A673 (cell line): ENCODE results near the gene CHMP2A. TPM values are rescaled to one million over a fixed set of nuclear protein-coding genes. Genes with fewer than 3 reads are reported as not detected.

ENCODE experiments used
- BruUV-seq: library from RNA; stranded (reverse); fragments of 400-500 nt; replicated peaks from 2 replicates; lab custom pipeline; 2021; lab: Mats Ljungman, UMichigan
- CTCF ChIA-PET: fragments of 300-600 bp; sonication (Branson Sonifier 250); formaldehyde crosslinking; loops from one replicate; lab custom pipeline; 2022; ENCODE audit warnings: antibody characterized with exemption; lab: Charles Lee
- POLR2A ChIA-PET: fragments of 300-600 bp; sonication (Branson Sonifier 250); formaldehyde crosslinking; loops from one replicate; lab custom pipeline; 2022; ENCODE audit warnings: antibody characterized with exemption; ENCODE audit not compliant: low non-redundant PET; lab: Charles Lee
- DNase-seq: peaks from one replicate; pipeline ENCODE4 v3.0.0-alpha.2; 2015; ENCODE audit warnings: low spot score
- H3K27ac ChIP-seq: fragments of 200-600 bp; sonication (generic); 2 replicates; pipeline ENCODE4 v1.5.1; 2016; ENCODE audit warnings: mixed run types, low read depth, mild to moderate bottlenecking, mixed read lengths, antibody characterized with exemption, low read length; ENCODE audit not compliant: poor library complexity, severe bottlenecking
- H3K27me3 ChIP-seq: fragments of 200-600 bp; sonication (generic); replicated peaks from 2 replicates; pipeline ENCODE4 v1.6.1; 2017; ENCODE audit warnings: mixed run types, low read depth, mild to moderate bottlenecking, mixed read lengths, antibody characterized with exemption, low read length; ENCODE audit not compliant: insufficient read depth, poor library complexity
- H3K36me3 ChIP-seq: fragments of 200-600 bp; sonication (generic); 2 replicates; pipeline ENCODE4 v1.6.1; 2016; ENCODE audit warnings: mixed run types, mild to moderate bottlenecking, mixed read lengths, antibody characterized with exemption, low read length; ENCODE audit not compliant: insufficient read depth, poor library complexity, severe bottlenecking
- H3K4me1 ChIP-seq: fragments of 200-600 bp; sonication (generic); 2 replicates; pipeline ENCODE4 v1.6.1; 2017; ENCODE audit warnings: mixed run types, mild to moderate bottlenecking, mixed read lengths, antibody characterized with exemption, low read length; ENCODE audit not compliant: insufficient read depth, poor library complexity, severe bottlenecking
- H3K4me3 ChIP-seq: fragments of 200-600 bp; sonication (generic); 2 replicates; pipeline ENCODE4 v1.5.1; 2016; ENCODE audit warnings: low read depth, mixed run types, mild to moderate bottlenecking, mixed read lengths, low read length; ENCODE audit not compliant: poor library complexity, severe bottlenecking
- H3K9me3 ChIP-seq: fragments of 200-600 bp; sonication (generic); 2 replicates; pipeline ENCODE4 v1.6.1; 2016; ENCODE audit warnings: mixed run types, low read depth, mild to moderate bottlenecking, mixed read lengths, antibody characterized with exemption, low read length; ENCODE audit not compliant: poor library complexity, severe bottlenecking
- EZH2 ChIP-seq: fragments of 200-600 bp; sonication (generic); IDR thresholded peaks from 2 replicates; pipeline ENCODE4 v1.6.1; 2017; ENCODE audit warnings: borderline replicate concordance, low read depth, mild to moderate bottlenecking, mixed read lengths, antibody characterized with exemption, low read length; ENCODE audit not compliant: poor library complexity, severe bottlenecking
- intact Hi-C: fragments of 100-400 bp; cut with micrococcal nuclease; formaldehyde crosslinking; loops from one replicate; pipeline ENCODE4 v1.10.0; 2022; ENCODE audit not compliant: unreplicated experiment
- total RNA-seq: library from RNA; stranded (reverse); gene quantifications from 2 replicates; pipeline ENCODE4 v1.2.3, GENCODE V29; 2021
- TF ChIP-seq, protein P1 (sequence below): fragments of 300-800, 200-600 bp; sonication (generic); conservative IDR thresholded peaks from 2 replicates; pipeline ENCODE4 v1.5.1; 2017; ENCODE audit warnings: low read depth, mild to moderate bottlenecking, antibody characterized with exemption, low read length, moderate library complexity, mixed read lengths

Gene CHMP2A
- total RNA-seq, 1 experiment from 2014 or later = 57.6 TPM

DNA sequence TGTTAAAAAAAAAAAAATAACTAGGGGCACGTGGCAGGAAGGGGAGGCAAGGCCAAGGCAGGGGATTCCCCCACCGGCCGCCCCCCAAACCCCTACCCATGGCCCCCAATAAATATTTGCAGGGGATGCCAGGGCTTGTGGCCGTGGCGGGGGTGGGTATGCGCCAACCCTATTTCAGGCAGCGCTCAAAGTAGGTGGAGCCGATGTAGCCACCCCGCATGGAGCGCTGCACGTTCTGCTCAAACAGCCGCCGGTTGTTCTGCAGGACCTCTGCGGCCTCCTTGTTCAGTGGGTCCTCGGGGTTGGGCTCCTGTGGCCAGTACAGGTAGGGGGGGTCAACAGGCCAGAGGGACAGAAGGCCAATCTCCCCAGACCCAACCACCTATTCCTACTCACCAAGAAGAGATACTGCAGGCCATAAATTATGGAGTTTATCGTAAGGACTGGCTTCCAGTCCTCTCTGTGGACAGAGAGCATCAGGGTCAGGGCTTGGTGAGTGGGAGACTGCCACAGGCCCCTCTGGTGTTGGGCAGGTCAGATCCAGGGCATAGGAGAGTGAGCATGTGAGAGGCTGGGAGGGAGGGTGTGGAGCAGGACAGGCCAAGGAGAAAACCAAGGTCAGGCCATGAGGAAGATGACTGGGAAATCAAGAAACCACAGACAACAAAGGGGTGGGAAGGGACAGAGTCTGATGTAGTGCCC lies 1.2 kb upstream of the CHMP2A start:
- no peak for TF ChIP-seq EZH2
- TF ChIP-seq, protein P1, sequence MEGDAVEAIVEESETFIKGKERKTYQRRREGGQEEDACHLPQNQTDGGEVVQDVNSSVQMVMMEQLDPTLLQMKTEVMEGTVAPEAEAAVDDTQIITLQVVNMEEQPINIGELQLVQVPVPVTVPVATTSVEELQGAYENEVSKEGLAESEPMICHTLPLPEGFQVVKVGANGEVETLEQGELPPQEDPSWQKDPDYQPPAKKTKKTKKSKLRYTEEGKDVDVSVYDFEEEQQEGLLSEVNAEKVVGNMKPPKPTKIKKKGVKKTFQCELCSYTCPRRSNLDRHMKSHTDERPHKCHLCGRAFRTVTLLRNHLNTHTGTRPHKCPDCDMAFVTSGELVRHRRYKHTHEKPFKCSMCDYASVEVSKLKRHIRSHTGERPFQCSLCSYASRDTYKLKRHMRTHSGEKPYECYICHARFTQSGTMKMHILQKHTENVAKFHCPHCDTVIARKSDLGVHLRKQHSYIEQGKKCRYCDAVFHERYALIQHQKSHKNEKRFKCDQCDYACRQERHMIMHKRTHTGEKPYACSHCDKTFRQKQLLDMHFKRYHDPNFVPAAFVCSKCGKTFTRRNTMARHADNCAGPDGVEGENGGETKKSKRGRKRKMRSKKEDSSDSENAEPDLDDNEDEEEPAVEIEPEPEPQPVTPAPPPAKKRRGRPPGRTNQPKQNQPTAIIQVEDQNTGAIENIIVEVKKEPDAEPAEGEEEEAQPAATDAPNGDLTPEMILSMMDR = no peak
- Histone ChIP-seq H3K9me3 (no peaks in the 10 kb centered on the region), H3K36me3 (peaks cover 31% of the 10 kb centered on the region), H3K4me1 (peaks cover 20% of the 10 kb centered on the region), H3K27ac (no peak overlapping the region), H3K4me3 (no peak overlapping the region), H3K27me3 (no peaks in the 10 kb centered on the region)
- intact Hi-C loops = no loop called here
- DNase-seq = no peak
- ChIA-PET CTCF (no interaction called here), POLR2A (interaction anchor here (0.6 kb wide), 1 partner anchor 16 kb away, joined by 5 read pairs; no protein-coding TSS in a partner anchor)
- TSS peak; percentile 50 for BruUV-seq

DNA sequence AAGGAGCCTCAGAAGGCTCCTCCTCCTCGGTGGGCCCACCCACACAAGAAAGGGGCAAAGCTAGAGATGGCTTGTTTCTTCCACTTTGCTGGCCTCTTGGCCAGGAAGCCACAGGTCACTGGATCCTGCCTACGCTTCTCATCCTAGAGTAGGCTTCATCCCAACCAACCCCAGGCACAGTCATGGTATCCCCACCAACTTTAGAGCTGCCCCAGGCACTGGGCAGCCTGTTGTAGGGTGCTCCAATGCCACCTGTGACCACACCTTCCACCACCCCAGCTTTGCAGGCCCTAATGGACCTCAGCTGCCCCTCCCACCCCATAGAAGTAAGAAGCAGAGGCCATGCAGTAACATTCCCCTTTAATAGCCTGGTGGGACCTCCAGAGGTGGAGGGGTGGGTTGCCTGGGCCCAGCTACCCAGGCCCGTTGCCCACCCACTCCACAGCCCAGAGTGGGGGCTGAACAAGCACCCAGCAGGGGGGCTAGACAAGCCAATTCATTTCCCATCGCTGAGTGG lies 522 bp upstream of the CHMP2A start:
- Histone ChIP-seq H3K36me3 (peaks cover 37% of the 10 kb centered on the region), H3K4me3 (peak overlapping the region; percentile 62), H3K27ac (peak overlapping the region; percentile 90), H3K9me3 (no peaks in the 10 kb centered on the region), H3K27me3 (no peaks in the 10 kb centered on the region), H3K4me1 (peaks cover 20% of the 10 kb centered on the region)
- POLR2A ChIA-PET = interaction anchor here (0.6 to 2.0 kb wide), 2 partner anchors 12 to 17 kb away, joined by 5 to 7 read pairs; partner anchors contain the start of gene TRIM28
- intact Hi-C loops = no loop called here
- TF ChIP-seq, protein P1 = no peak
- TF ChIP-seq EZH2 = no peak
- BruUV-seq = no TSS peak
- CTCF ChIA-PET = no interaction called here
- no peak for DNase-seq

DNA sequence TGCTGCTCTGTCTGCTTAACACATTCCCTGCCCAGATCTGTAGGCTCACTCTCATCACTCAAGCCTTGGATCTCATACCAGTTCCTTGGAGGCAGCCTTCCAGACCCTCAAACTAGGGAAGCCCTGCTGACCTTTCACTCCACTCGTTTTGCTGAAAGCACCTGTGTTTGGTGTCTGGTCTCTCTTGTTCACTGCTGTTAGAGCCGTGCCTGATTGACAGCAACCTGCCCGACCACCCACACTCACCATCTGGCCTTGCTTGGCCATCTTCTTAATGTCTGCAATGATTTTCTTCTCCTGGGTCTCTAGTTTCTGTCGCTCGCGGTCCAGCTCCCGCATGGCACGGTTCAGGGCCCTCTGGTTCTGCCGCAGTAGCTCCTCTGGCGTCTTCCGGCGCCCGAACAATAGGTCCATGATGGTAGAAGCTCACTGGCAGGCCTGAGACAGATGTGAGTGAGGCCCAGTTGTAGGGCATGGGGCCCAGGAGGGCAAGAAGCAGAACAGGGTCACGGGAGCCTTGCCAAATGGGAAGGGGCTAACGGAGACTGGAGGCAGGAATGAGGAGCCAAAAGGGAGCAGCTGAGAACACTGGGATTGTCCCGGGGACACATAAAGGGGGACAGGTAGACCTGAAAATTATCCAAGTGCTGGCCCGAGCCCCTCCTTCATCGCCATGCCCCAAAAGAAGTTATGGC lies 959 bp downstream of the CHMP2A start:
- intact Hi-C loops = no loop called here
- Histone ChIP-seq H3K27ac (peak overlapping the region; percentile 90), H3K9me3 (no peaks in the 10 kb centered on the region), H3K36me3 (peaks cover 52% of the 10 kb centered on the region), H3K4me1 (peaks cover 12% of the 10 kb centered on the region), H3K27me3 (no peaks in the 10 kb centered on the region), H3K4me3 (peak overlapping the region; percentile 62)
- POLR2A ChIA-PET = interaction anchor here (2.0 kb wide), 1 partner anchor 10 kb away, joined by 7 read pairs; the partner anchor contains the start of gene TRIM28
- DNase-seq = no peak
- no TSS peak for BruUV-seq
- no peak for TF ChIP-seq EZH2
- CTCF ChIA-PET = no interaction called here
